Stomach (tissue), 4 donors: ENCODE measurements around the gene AMPD1.

Source experiments
- CTCF ChIP-seq, 7 experiments: fragments of 450-650 bp in 4 of 7; fragments of 200-600 bp in 3 of 7; sonication (generic) in 3 of 7; IDR thresholded peaks; one replicate each; pipeline ENCODE4 v1.5.1; 2016 to 2019; ENCODE audit warnings: antibody characterized with exemption in 7 of 7, control low read depth in 2 of 7, mild to moderate bottlenecking in 1 of 7
- EP300 ChIP-seq: sonication (generic); formaldehyde crosslinking; IDR thresholded peaks from one replicate; pipeline ENCODE4 v1.6.1; 2017; ENCODE audit warnings: antibody characterized with exemption
- POLR2A ChIP-seq, 4 donors: fragments of 450-650 bp; IDR thresholded peaks; one replicate each; pipeline ENCODE4 v1.6.1; 2016; ENCODE audit warnings: antibody characterized with exemption in 4 of 4, control low read depth in 2 of 4, mild to moderate bottlenecking in 1 of 4, moderate library complexity in 1 of 4
- POLR2AphosphoS5 ChIP-seq, 3 donors: sonication (generic); formaldehyde crosslinking; IDR thresholded peaks; one replicate each; pipeline ENCODE4 v1.6.1; 2016; ENCODE audit warnings: antibody characterized with exemption in 3 of 3

- TF ChIP-seq POLR2A (IDR thresholded peaks at IDR 0.05) = no peak
- no peak for TF ChIP-seq CTCF (IDR thresholded peaks at IDR 0.05)
- TF ChIP-seq EP300 = no peak
- TF ChIP-seq POLR2AphosphoS5 (IDR thresholded peaks at IDR 0.05) = no peak
Measured at GRCh38 chr1:114728553-114728952, 33.2 kb upstream of the AMPD1 start.
